GM21423 (cell line): ENCODE data around the gene RPTOR.
"Not testable (repeated sequence)": the region's sequence is repeated elsewhere in the genome, so short reads cannot be mapped to it uniquely, and the experiment has no call there.

Experiments
- ATAC-seq: cut with Tn5 transposase; IDR thresholded peaks from one replicate; pipeline ENCODE4 v1.9.1; 2021; ENCODE audit warnings: mild to moderate bottlenecking, moderate library complexity; ENCODE audit not compliant: unreplicated experiment

RPTOR gene

DNA sequence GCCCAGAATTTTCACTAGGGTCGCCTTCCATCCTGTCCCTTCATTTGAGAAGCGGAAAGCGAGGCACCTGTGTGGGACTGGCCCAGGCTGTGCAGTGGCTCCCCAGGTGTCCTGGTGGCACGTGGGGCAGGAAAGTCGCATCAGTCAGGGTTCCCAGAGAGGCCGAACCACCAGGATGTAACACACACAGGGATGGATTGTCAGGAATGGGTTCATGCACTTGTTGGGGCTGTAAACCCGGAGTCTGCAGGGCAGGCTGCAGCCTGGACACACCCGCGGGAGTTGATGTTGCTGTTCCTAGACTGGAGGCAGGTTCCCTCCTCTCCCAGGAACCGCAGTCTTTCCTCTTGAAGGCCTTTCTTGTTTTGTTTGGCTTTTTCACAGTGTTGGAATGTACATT is 30.7 kb upstream of the RPTOR start:
- no peak for ATAC-seq

DNA sequence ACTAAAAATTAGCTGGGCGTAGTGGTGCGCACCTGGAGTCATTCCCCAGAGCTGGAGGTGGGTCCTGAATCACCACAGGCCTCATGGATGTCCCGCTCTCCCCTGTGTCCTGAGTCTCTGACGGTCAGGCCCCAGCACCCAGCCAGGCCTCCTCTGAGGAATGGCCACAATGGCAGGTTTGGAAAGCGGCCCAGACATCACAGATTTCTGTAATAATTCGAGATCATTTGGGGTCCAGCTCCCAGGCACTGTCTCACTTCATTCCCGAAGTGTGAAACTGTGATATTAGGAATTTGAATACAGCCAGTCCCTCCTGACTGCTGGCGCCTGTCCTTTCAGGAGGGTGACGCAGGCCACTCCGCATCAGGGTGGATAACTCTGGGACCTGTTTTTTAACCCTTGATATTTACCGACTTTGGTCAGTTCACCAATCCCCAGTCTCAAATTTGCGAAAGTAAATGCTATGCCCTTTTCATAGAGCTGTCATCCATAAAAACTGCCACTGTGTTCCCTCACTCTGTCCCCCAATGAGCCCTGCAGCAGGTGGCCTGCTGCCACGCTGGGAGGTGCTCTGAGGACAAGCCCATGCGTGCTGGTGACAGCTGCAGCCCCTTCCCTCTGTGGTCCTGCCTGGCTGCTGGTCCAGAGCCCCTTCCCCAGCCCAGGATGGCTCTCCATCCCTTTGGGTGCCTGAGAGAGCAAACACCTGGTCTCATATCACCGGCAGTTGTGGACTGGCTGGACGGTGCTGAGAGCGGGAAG is 28.3 kb upstream of the RPTOR start:
- no peak for ATAC-seq

DNA sequence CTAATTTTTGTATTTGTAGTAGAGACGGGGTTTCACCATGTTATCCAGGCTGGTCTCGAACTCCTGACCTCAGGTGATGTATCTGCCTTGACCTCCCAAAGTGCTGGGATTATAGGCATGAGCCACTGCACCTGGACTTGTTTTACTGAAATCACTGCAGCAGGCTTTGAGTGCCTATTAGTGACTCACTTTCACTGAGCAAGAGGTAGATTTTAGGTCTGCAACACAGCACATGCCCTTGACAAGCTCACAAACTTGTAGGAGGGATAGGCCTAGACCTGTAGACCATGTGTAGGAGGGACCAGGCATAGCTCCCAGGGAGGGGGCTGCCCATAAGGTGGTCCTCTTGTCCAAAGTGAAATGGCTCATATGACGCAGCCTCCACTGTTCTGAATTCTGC is 27.0 kb upstream of the RPTOR start:
- ATAC-seq: no peak

DNA sequence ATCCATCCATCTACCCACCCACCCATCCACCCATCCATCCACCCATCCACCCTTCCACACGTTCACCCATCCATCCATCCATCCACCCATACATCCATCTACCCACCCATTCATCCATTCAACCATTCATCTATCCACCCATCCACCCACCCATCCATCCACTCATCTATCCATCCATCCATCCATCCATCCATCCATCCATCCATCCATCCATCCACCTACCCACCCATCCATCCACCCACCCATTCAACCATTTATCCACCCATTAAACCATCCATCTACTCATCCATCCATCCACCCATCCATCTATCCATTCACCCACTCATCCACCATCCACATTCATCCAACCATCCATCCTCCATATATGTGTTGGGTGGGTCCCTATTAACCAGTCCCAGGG is 26.2 kb upstream of the RPTOR start:
- ATAC-seq: no peak

DNA sequence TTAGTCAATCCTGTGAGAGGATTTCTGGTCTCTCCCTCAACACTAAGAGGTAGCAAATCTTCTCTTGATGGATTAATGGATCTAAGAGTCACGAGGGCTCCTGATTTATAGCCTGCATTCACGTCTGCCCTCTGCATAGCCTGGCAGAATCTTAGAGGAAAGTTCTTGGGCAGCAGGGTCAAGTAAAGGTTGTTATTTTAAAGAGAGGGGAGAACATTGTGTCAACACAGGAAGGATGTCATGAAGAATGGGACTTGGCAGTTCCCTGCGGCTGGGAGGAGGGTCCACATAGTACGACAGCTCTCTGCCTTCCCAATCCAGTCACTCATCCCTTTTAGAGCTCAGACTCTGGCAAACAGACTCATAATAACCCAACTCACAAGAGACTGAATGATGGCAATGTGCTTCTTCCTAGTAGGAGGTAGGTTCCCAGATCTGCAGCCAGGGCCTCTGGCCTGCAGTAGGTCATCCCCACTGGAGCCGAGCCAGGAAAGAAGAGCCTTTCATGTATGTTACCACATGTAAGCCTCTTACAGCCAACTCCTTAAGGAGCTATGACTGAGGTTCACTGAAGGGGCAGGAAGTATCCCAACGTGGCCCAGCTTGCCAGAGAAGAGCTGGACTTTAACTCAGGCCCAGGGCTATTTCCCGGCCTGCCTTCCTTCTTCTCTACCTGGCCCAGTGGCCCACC is 25.4 kb upstream of the RPTOR start:
- no peak for ATAC-seq

- no peak for ATAC-seq
Measured at GRCh38 chr17:80520810-80521455, 23.7 kb upstream of the RPTOR start.

DNA sequence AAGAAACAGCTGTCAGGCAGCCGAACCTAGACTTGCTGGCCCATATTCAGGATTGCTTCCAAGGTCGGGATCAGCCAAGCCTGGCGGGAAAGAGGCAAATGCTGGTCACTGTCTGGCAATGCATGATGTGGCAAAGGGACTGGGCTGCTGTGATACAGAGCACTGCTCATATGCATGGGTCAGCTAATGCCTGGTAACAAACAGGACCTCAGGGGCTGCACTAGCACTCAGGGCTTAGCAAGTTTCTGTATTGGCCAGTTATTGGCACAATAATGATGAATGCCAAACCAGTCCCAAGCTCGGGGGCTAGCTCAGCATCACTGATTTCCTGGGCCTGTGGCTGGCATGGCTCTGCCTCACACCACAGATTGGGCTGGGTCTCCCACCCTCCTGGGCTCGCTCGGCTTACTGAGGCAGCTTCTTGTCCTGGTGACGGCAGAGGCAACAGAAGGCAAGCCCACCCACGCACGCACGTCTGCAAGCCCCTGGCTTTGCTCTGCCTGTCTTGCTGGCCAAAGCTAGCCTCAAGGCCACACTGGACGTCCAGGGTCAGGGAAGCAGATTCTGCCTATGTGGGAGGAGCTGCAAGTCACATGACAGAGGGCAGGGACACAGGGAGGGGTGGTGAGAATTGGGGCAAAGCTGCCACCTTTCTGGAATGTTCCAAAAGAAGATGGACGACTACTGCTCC is 21.4 kb upstream of the RPTOR start:
- ATAC-seq: no peak

DNA sequence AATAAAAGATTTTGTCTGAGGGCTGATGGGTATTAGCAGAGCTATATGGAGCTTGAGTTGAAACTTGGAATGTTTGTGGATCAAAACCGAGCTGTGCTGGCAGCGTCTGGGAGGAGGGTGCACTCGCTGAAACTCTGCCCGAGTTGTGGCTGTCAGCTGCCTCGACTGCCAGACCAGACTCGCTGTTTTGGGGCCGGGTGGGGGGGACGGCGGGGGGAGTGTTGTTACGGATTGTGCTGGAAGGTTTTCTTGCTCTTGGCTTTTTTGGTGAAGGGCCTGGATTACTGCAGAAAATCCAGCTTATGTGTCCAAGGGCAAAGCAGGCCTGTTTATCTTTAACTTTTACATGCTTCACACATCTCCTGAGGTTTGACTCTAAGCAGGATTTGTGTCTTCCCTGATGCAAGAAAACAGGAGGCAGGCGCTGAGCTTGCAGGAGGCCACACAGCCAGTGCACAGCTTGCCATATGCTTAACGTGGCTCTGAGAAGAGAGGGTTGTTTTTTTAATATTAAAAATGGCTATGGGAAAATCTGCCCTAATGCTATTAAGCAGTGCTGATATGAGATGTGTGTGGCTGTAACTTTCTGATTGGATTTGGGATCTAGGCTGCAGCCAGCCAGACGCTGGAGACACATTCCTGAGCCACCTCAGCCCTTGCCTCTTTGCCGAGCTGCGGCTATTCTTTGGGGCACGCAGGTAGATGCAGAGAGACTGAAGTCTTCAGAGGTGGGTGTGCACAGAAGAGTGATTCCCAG is 20.5 kb upstream of the RPTOR start:
- ATAC-seq: no peak

DNA sequence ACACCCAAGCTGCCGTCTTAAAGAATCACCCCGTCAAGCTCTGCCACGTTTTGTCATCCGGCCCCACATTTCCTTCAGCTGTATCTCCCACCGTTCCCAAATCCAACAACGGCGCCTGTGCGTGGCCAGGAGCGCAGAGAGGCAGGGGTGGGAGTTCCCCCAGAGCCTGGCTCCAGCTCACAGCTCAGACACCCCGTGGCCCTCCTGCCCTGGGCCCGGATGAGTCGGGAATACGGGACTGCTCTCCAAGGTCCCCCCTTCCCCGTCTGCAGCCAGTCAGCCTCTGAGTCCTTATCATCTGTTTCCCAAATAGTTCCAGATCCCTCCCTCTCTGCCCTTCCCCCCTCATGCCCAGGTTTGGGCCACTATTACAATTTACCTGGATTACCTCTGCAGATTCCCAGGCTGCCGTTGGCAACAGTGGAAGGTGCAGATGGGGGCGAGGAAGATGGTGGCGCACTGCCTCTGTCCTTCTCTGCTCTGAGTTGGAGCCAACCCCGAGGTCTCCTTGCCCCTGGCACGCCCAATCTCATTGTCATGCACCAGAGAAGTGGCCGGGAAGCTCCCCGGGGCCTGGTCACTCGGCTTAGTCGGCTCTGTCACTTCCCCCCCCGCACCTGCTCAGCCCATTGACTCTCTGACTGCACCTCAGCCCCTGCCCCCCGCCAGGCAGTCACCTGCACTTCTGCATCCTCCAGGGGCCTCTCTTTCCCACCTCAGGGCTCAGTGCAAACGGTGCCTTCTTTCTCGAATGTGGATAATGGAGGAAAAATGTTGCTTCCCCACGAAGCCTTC is 18.3 kb upstream of the RPTOR start:
- no peak for ATAC-seq

DNA sequence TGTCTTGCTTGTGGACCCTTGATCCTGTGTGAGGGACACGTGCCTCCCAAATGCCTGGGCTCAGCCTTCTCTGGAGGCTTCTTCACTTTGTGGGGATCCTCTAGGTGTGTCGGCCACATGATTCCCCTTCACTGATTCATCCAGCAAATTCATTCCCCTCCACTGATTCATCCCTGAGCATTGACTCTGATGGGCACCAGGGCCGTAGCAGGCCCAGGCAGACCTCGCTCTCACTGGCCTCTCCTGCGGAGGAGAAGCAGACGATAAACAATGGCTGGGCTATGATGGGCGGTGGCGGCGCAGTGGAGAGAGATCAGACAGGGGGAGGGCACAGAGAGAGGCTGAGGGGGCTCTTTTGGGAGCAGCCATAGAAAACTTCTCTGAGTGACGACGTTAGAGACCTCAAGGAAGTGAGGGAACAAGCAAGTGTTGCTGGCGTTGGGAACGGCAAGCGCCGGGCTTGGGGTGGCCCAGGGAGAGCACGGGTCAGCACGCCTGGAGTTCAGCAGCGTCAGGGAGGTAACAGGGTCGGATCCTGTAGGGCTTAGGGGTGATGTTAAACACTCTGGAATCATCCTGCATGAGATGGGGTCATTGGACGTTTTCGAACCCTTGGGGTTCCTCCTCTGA is 17.5 kb upstream of the RPTOR start:
- no peak for ATAC-seq

- no peak for ATAC-seq
Measured at GRCh38 chr17:80528536-80528935, 16.1 kb upstream of the RPTOR start.

GRCh38 chr17:80529104-80529903 is 15.3 kb upstream of the RPTOR start:
- ATAC-seq: no peak

DNA sequence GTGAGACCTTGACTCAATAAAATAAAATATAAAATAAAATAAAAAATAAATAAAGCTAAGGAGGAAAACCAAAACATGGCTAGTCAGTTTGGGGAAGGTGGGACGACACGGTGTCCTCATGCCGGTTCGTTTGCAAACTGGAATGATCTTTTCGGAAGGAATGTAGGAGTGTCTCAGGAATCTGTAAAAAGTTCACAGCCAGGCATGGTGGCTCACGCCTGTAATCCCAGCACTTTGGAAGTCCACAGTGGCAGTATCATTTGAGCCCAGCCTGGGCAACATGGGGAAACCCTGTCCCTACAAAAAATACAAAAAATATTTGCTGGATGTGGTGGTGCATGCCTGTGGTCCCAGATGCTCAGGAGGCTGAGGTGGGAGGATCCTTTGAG is 14.7 kb upstream of the RPTOR start:
- no peak for ATAC-seq

DNA sequence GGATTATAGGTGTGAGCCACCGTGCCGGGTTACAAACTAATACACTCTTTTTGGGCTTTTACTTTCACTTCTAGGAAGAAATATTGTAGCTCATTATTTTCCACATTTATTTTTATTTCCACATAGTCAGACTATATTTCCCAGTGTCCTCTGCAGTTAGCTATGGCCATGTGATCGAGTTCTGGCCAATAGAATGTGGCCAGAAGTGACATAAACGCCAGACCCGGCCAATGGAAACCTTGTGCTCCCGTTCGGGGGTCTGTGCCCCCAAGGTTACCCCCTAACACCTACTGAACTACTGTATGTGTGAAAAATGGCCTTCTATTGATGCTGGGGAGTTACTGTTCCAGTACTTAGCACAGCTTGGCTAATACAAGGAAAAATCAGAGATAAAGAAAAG is 13.2 kb upstream of the RPTOR start:
- ATAC-seq: no peak

DNA sequence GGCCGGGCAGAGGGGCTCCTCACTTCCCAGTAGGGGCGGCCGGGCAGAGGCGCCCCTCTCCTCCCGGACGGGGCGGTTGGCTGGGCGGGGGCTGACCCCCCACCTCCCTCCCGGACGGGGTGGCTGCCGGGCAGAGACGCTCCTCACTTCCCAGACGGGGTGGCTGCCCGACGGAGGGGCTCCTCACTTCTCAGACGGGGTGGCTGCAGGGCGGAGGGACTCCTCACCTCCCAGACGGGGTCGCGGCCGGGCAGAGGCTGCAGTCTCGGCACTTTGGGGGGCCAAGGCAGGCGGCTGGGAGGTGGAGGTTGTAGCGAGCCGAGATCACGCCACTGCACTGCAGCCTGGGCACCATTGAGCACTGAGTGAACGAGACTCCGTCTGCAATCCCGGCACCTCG is 7.3 kb upstream of the RPTOR start:
- not testable (repeated sequence) for ATAC-seq

- no peak for ATAC-seq
Measured at GRCh38 chr17:80538484-80538883, 6.2 kb upstream of the RPTOR start.

GRCh38 chr17:80539022-80539641 is 5.5 kb upstream of the RPTOR start:
- ATAC-seq: no peak

DNA sequence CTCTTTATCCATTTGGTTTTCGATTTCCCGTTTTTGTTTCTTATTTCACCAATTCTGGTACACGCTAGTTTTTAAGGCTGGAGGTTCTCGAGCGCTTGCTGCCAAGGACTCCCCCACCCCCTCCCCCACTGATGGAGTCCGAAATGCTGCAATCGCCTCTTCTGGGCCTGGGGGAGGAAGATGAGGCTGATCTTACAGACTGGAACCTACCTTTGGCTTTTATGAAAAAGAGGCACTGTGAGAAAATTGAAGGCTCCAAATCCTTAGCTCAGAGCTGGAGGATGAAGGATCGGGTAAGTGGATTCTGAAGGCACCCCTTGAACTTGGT is 825 bp downstream of the RPTOR start:
- ATAC-seq: no peak

DNA sequence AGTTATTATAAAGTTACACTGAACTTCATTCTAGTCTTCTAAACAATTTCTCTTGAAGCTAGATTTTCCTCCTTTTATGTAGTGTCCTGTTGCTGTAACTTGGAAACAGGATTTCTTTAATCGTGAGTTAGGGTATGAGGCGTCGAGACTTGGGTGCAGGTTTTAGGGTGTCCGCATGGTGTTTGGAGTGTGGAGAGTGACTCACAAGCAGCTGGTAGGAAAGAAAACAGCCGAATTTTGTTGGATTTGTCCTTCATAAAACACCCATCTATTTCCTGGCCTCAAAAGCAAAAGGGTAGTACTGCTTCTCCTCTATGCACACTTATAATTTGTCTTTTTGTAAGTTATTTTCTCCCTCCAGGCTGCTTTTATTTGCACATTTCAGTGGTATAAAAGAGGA is 1.6 kb downstream of the RPTOR start:
- no peak for ATAC-seq
